Measurements from ENCODE around the gene CCDC30.

- no peak for TF ChIP-seq MYC (IDR thresholded peaks at IDR 0.05; ENCODE audit: low read depth, low read length)
- TF ChIP-seq CTCF (IDR thresholded peaks at IDR 0.05; ENCODE audit: low read depth, low read length), result no peak
Observed at GRCh38 chr1:42477775-42478174, 14.7 kb downstream of the CCDC30 start.
